ENCODE data around the gene CYP2D6.
"Not testable (repeated sequence)": the region's sequence is repeated elsewhere in the genome, so short reads cannot be mapped to it uniquely, and the experiment has no call there.

Gene CYP2D6

GRCh38 chr22:42130639-42131431 lies at the start of gene CYP2D6:
Gene CYP2D6 (minus strand): TSS chr22:42130810. CDS start chr22:42130791, 19 bp downstream.
- FAIRE-seq: peak; percentile 97
- not testable (repeated sequence) for DNase-seq (ENCODE audit: insufficient read length, low spot score)

- DNase-seq (ENCODE audit: insufficient read length, low spot score) (peak; percentile 63), FAIRE-seq (peak; percentile 86)
Observed at GRCh38 chr22:42179616-42180015, 49.0 kb upstream of the CYP2D6 start.

GRCh38 chr22:42178910-42179519 lies 48.4 kb upstream of the CYP2D6 start:
- no peak for FAIRE-seq

GRCh38 chr22:42177891-42178336 lies 47.3 kb upstream of the CYP2D6 start:
- no peak for DNase-seq (ENCODE audit: insufficient read length, low spot score)
- FAIRE-seq: no peak

More at GRCh38 chr22:42178910-42179519, 48.4 kb upstream of the CYP2D6 start:
- no peak for DNase-seq (ENCODE audit: insufficient read length, low spot score)

GRCh38 chr22:42176255-42176915 lies 45.8 kb upstream of the CYP2D6 start:
- DNase-seq (ENCODE audit: insufficient read length, low spot score) (no peak), FAIRE-seq (no peak)

GRCh38 chr22:42174062-42174461 lies 43.5 kb upstream of the CYP2D6 start:
- no peak for FAIRE-seq

GRCh38 chr22:42173183-42173926 lies 42.7 kb upstream of the CYP2D6 start:
- no peak for FAIRE-seq
- DNase-seq (ENCODE audit: insufficient read length, low spot score): no peak

More at GRCh38 chr22:42174062-42174461, 43.5 kb upstream of the CYP2D6 start:
- DNase-seq (ENCODE audit: insufficient read length, low spot score): no peak

- FAIRE-seq (no peak), DNase-seq (ENCODE audit: insufficient read length, low spot score) (no peak)
Observed at GRCh38 chr22:42172773-42173172, 42.2 kb upstream of the CYP2D6 start.

- FAIRE-seq (no peak), DNase-seq (ENCODE audit: insufficient read length, low spot score) (no peak)
Observed at GRCh38 chr22:42171946-42172719, 41.5 kb upstream of the CYP2D6 start.

- FAIRE-seq: no peak
- DNase-seq (ENCODE audit: insufficient read length, low spot score): no peak
Observed at GRCh38 chr22:42171417-42171816, 40.8 kb upstream of the CYP2D6 start.

- FAIRE-seq: no peak
- DNase-seq (ENCODE audit: insufficient read length, low spot score): no peak
Observed at GRCh38 chr22:42170946-42171345, 40.3 kb upstream of the CYP2D6 start.

GRCh38 chr22:42169055-42169469 lies 38.5 kb upstream of the CYP2D6 start:
- FAIRE-seq (no peak), DNase-seq (ENCODE audit: insufficient read length, low spot score) (peak; percentile 84)

GRCh38 chr22:42168476-42168875 lies 37.9 kb upstream of the CYP2D6 start:
- FAIRE-seq (no peak), DNase-seq (ENCODE audit: insufficient read length, low spot score) (no peak)

GRCh38 chr22:42167066-42167465 lies 36.5 kb upstream of the CYP2D6 start:
- FAIRE-seq: no peak
- DNase-seq (ENCODE audit: insufficient read length, low spot score): no peak

- no peak for FAIRE-seq
- no peak for DNase-seq (ENCODE audit: insufficient read length, low spot score)
Observed at GRCh38 chr22:42164901-42165300, 34.3 kb upstream of the CYP2D6 start.

- no peak for DNase-seq (ENCODE audit: insufficient read length, low spot score)
- FAIRE-seq: no peak
Observed at GRCh38 chr22:42163515-42163914, 32.9 kb upstream of the CYP2D6 start.

GRCh38 chr22:42162728-42163489 lies 32.3 kb upstream of the CYP2D6 start:
- DNase-seq (ENCODE audit: insufficient read length, low spot score) (no peak), FAIRE-seq (no peak)

- no peak for FAIRE-seq
- no peak for DNase-seq (ENCODE audit: insufficient read length, low spot score)
Observed at GRCh38 chr22:42160830-42161696, 30.5 kb upstream of the CYP2D6 start.

Data from HTR-8/SVneo (cell line).